Activated naive CD4-positive, alpha-beta T cell (primary cell): ENCODE results near the gene KRT71.

Experiments
- DNase-seq, 4 experiments: peaks; one replicate each; lab custom pipeline; 2025; lab: John Stamatoyannopoulos, UW

KRT71 gene

GRCh38 chr12:52575256-52575655 lies 22.3 kb upstream of the KRT71 start:
- no peak for DNase-seq

GRCh38 chr12:52573743-52574142 lies 20.8 kb upstream of the KRT71 start, which contains the start of gene KRT74:
TSS of gene KRT74 (minus strand) at chr12:52573843. CDS start at chr12:52573777, 66 bp downstream.
- no peak for DNase-seq

GRCh38 chr12:52573306-52573705 lies 20.4 kb upstream of the KRT71 start:
- no peak for DNase-seq

GRCh38 chr12:52570511-52570910 lies 17.6 kb upstream of the KRT71 start:
- DNase-seq = no peak

DNA sequence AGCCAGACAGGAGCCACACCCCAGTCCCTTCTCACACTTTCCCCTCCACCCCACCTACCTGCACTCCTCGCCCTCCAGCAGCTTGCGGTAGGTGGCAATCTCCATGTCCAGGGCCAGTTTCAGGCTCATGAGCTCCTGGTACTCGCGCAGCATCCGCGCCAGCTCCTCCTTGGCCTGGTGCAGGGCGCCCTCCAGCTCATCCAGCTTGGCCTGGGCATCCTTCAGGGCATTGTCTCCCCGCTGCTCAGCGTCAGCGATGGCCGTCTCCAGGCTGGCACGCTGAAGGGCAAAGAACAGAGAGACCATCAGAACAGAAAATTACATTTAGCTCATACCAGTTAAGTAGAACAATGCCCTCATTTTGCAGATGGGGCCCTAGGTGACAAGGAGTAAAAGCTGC lies 15.2 kb upstream of the KRT71 start:
- DNase-seq = no peak

DNA sequence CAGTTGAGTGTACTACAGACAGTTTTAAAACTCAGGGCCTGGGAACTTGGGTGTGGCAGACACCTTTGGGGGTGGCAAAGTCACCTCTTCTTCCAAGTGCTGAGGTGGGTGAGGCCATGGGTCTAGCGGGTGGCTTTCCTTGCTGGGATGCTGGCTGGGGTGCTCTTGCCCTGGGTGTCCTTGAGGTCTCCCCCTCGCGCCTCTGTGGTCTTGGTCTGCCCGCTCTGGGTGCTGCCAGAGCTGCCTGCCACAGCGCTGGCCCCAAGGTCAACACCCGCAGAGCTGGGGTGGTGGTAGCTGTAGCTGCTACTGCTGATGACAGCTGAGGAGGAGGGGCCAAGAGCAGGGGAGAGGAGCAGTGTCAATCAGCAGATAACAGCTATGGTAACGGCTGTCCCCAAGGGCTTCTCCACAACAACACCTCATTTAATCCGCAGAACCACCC lies 13.9 kb upstream of the KRT71 start:
- DNase-seq = no peak

- no peak for DNase-seq
These were observed 11.6 kb upstream of the KRT71 start for GRCh38 chr12:52564582-52564981.

- DNase-seq = no peak
These were observed 9.0 kb upstream of the KRT71 start for GRCh38 chr12:52561880-52562449.

DNA sequence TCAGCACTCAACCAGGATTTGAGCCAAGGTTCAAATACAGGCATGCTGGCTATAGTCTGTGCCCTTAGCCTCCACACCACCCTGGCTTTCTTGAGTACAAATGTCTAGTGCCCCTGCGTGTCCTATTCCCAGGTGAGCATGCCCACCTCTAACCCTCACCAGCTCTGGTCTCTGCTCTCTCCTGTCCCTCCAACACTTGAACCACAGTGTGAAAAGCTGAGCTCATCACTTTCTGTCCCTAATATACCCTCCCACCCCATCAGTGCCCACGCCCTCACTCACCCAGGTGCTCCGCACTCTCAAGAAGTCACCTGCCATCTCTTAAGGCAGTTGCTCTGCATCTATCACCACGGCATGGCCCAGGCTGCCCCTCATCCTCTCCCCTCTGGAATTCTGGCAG lies 7.0 kb upstream of the KRT71 start:
- no peak for DNase-seq

DNA sequence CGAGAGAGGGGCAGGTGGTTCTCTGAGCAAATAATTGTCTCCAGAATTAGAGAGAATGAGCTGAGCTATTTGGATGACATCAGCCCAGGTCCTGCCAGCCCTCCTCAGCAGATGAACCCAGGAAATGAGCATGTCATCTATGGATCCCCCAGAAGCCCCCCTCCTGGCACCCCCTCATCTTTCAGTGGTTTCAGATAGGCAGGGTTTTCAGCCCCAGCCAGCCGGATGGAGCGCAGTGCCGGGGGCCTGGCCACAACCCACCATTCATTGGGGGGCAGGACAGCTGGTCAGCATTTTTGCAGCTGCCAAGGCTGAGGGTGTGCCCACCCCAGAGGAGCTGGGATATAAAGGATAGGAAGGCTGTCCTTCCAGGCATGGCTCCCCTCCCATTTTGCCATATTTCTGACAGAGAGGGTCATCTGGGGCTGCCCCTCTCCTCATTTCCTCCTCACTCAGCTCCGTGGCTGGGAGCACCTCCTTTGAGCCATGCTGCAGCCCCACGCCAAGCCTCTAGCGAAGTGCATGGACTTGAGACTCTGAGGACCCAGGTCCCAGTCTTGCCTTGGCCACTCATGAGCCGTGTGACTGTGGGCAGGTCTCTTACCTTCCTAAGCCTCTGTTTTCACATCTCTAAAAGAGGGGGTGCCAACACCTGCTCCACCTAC lies 6.0 kb upstream of the KRT71 start:
- no peak for DNase-seq

- DNase-seq = no peak
These were observed 4.5 kb upstream of the KRT71 start for GRCh38 chr12:52557476-52557875.

- no peak for DNase-seq
These were observed 2.6 kb upstream of the KRT71 start for GRCh38 chr12:52555577-52555976.

GRCh38 chr12:52552055-52552454 lies 890 bp downstream of the KRT71 start:
- no peak for DNase-seq

DNA sequence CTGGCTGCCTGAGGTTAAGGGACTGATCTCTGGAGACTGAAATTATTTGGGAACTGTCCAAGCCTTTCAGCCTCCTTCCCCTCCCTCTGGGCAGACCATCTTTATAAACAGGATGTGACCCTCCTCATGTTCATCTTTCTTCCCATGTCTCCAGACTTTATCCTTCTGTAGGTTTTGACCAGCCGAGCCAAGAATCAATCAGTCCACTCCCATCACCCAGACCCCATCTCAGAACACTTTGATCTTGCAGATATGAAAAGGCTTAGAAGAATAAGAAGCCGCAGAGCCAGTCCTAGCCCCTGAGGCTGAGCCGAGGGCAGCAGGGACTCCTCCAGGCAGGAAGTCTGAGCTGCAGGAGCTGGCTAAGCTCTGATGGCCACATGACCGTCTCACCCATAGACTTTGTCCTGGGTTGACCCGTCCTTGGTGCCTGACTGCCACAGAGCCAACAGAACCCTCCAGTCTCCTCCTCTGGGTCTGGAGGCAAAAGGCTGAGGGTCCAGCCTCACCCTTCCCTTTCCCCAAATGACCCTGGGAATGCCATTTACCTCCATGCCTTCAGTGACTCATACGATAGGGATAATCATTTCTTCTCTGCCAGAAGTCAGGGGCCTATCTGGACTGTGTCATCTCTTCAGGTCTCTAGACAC lies 1.6 kb downstream of the KRT71 start:
- no peak for DNase-seq

GRCh38 chr12:52546126-52546525 lies 6.8 kb downstream of the KRT71 start:
- DNase-seq = no peak

- DNase-seq = no peak
These were observed 8.7 kb downstream of the KRT71 start for GRCh38 chr12:52543985-52544883.

DNA sequence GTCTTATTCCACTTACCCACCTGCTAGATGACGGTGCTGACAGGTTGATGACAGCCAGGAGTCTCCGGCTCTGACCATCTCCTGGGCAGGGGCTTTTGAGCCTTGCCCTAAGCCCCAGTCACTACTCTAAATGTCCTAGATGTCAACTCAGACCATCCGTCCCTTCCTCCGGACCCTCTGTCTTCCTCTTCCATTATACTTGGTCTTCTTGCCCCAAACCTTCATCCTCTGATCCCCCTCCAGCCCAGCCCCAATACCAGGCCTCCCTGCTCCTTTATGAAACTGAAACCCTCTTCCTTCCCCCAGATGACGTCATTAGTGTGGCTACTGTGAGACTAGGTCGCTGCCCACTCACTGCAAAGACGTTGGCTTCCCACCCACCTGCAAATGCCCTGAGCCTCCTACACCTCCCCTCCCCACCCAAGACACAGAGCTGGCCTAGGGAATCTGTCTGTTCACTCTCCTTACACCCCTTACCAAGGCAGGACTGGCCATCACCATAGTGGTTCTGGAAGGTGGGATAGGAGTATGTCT lies 10.1 kb downstream of the KRT71 start:
- DNase-seq = no peak

GRCh38 chr12:52542157-52542556 lies 10.8 kb downstream of the KRT71 start:
- DNase-seq = no peak

GRCh38 chr12:52541709-52542108 lies 11.2 kb downstream of the KRT71 start:
- DNase-seq = no peak

DNA sequence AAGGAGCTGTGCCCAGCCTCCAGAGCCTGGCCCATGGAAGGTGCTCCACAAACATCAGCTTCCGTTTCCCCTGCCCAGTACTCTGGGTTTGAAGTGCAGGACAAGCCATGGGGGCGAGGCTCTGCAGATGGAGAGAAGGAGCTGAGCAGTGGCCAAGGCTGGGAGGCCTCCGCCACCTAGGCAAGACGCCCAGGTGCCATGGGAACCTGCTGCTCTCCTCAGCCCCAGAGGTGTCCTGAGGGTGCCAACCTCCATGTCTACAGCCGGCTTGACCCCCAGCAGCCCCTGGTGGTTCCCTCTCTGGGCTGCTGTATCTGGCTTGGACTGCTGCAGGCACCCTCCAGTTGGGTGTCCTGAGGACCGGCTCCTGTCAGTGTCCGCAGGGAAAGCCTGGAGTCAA lies 12.4 kb downstream of the KRT71 start:
- no peak for DNase-seq

- DNase-seq = no peak
These were observed 13.1 kb downstream of the KRT71 start for GRCh38 chr12:52539821-52540173.
